Activated naive CD4-positive, alpha-beta T cell treated with anti-CD3 and anti-CD28 coated beads, Interleukin-2, amount 50 U/mL, for 16 hours (primary cell): Measurements from ENCODE around the gene CPM.

Experiments used
- DNase-seq: peaks from one replicate; pipeline ENCODE4 v3.0.0-alpha.2; 2020

Gene CPM

GRCh38 chr12:68901551-68901950 lies 31.4 kb downstream of the CPM start:
- DNase-seq = no peak

GRCh38 chr12:68901145-68901544 lies 31.8 kb downstream of the CPM start:
- no peak for DNase-seq

- no peak for DNase-seq
These were observed 32.7 kb downstream of the CPM start for GRCh38 chr12:68900241-68900640.

GRCh38 chr12:68899251-68899771 lies 33.7 kb downstream of the CPM start:
- DNase-seq = no peak

- DNase-seq = no peak
These were observed 36.0 kb downstream of the CPM start for GRCh38 chr12:68896881-68897540.

- DNase-seq = no peak
These were observed 38.6 kb downstream of the CPM start for GRCh38 chr12:68894276-68894855.

DNA sequence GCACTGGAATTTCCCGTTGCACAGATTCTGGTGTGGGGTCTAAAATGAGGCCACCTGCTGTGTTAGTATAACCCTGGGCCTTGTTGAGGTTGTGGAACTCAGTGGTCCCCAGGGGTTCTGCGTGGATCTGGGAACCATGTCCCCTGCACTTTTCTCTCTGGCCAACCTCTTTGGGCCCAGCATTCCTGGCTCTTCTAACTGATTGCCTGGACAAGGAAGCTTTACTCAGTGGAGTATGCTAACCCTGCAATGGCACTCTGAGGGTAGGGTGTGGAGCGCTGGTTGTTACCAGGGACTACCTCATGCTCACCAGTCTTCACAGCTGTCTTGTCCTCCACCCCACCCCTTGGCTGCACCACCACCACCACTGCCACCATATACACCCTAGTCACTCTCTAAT lies 39.2 kb downstream of the CPM start:
- DNase-seq = no peak

DNA sequence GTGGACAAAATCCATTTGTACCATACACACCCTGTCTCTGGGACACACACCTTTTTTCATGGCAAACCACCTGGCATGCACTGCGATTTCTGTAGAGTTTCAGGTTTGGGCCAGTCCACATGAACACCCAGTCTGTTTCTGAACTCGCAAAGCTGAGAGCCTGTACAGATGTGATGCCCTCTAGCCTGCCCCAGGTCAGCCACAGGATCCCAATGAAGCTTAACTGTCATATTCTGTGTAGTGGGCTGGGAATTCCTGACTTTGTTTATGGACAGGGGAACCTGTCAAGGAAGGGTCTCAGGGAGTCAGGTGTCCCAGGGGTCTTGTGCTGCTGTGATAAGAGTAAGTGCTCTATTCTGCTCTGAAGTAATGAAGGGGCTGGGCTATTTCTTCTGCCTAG lies 39.8 kb downstream of the CPM start:
- DNase-seq = no peak

DNA sequence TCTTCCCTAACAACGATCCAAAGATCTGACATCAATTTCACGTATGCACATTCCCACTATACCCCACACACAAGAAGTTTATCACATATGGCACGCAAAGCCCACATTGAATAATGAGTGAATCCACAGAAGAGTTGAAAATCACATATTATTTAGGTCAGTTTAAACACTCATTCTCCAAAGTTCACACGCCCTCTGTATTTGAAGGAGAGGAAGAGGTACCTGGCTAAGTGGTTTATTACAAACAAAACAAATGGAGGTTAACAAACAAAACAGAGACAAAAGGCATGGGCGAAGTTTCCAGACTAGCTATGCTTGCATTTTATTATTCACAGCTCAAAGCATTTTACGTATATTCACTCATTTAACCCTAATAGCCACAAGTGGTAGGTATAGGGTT lies 41.8 kb downstream of the CPM start:
- no peak for DNase-seq

GRCh38 chr12:68890701-68891113 lies 42.3 kb downstream of the CPM start:
- no peak for DNase-seq

DNA sequence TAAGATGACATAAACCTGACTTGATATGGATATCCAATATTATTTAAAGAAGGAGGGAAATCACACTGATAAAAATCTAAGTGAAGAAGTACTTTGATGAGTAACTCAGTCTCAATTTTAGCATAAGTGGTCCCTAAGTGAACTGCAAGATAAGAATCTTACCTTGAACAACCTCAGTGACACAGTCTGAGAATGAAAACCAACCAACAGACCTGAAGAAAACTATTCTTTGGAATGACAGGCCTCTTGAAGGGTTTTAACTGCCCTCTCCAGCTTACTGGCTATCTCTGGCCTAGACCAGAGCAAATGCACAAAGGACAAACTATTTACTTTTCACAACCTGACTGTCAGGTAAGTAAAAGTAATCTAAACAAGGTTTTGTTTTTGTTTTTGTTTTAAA lies 44.7 kb downstream of the CPM start:
- no peak for DNase-seq

GRCh38 chr12:68887641-68888040 lies 45.3 kb downstream of the CPM start:
- DNase-seq = no peak

- no peak for DNase-seq
These were observed 46.1 kb downstream of the CPM start for GRCh38 chr12:68886636-68887572.

DNA sequence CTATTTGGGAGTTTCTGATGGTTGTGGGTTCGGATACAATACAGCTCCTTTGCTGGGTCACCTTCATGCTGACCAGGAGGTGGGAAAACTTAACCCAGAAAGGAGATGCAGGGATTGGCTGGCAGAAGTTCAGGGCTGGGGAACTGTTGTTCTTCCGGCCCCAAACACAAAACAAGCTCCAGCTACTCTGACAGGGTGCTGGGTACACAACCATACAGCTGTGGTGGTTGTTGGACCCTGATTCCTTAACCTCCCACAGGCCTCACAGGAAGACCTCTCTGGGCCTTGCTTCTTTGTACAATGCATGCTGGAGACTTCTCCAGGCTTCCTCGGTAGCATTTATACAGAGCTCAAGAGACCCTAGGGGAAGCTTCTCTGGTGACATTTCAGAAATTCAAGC lies 47.6 kb downstream of the CPM start:
- DNase-seq = no peak

DNA sequence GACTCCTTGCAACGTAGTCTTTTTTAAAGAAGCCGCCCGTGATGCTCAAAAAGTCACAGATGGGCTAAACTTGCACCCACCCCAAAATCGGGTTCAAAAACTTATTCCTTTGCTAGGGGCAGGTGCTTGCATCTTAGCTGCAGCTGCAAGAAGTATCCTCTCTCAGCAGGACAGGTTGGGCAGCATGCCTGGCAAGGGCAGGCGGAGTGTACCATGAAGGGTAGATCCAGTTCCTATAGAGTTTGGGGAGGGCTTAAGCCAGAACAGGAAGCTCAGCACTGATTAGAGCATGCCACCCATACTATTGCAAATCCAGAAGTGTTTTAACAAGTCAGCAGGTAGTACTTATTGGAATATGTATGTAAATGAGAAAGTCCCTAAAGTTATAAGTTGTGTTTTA lies 48.7 kb downstream of the CPM start:
- no peak for DNase-seq

DNA sequence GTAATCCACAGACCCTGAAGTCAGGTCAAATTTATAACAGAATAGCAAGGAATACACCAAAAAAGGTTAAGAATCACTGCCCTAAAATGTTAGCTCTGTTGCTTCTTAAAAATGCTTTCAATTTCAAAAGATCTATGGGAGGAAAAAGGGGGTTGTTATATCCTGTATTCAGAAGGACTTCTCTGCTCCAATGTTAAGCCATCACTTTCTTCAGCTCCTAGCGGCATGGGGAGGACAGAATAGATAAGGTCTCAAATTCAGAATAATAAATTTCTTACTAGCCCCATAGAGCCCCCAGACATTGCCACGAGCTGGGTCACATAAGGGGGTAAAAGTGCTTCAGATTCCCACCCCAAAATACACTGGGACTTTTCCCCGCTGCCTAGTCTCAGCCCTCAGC lies 49.8 kb downstream of the CPM start:
- DNase-seq = no peak

DNA sequence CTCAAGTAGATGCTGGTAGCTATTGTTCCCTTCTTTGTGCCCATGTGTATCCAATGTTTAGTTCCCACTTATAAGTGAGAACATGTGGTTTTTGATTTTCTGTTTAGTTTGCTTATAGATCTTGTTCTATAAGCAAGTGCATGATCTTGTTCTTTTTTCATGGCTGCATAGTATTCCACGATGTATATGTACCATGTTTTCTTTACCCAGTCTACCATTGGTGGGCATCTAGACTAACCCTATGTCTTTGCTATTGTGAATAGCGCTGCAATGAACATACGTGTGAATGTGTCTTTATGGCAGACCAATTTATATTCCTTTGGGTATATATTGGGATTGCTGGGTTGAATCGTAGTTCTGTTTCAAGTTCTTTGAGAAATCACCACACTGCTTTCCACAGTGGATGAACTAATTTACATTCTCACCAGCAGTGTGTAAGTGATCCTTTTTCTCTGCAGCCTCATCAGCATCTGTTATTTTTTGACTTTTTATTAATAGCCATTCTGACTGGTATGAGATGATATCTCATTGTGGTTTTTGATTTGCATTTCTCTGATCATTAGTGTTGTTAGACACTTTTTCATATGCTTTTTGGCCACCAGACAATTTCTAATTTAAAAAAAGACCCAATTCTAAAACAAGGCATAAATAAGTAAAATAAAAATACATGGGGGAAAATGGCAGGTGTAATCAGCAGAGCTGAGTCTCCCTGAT lies 50.6 kb downstream of the CPM start:
- DNase-seq = no peak

DNA sequence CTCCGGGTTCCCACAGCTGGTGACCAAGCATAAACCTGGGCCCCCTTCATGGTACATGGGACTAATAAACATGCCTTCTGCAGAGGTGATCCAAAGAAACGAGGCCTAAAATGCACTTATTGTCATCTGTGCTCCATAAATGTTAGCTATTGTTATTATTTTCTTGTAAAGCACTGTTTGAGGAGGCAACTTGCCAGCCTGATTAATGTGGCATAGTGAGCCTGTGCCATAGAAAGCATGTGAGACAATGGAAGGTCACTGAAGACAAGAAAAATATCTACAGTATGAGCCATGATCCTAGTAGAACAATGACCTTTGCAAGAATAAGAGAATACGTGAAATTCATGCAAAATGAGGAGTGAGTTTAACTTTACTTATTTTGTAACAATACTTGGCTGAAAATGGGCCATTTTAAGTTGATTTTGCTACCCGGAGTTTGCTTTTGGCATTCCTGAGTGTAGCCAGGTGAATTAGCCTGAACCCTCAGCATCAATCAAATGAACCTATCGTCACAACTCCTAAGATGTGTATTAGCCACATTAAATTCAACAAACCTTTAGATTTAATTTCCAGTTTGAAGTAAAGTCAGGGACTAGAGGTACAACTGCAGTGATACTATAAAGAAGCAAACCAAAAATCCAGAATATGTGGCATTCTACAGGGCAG lies 52.2 kb downstream of the CPM start:
- no peak for DNase-seq

- no peak for DNase-seq
These were observed 54.1 kb downstream of the CPM start for GRCh38 chr12:68878846-68879245.

GRCh38 chr12:68878283-68878682 lies 54.7 kb downstream of the CPM start:
- no peak for DNase-seq

GRCh38 chr12:68877583-68877982 lies 55.4 kb downstream of the CPM start:
- no peak for DNase-seq

DNA sequence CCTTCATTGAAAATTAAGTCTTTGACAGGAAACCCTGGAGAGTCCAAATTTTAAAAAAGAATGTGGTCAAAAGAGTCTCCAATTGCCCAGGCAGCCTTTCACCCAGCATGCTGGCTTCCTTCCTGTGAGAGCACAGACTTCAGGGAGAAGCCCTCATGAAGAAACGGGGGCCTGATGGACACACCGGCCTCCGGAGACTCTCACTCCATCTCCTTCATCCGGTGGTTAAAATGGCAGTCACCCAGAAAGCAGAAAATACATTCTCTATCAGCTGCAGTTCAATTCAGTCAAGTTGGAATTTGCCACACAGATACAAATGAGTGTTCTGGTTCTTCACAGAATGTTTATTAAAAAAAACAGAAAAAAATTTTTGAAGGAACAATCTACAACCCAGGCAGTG lies 56.5 kb downstream of the CPM start:
- DNase-seq = no peak

- no peak for DNase-seq
These were observed 59.7 kb downstream of the CPM start for GRCh38 chr12:68873316-68873715.
